GM12865 (cell line): Measurements from ENCODE around the gene ZMYM2.
"Not testable (repeated sequence)": the region's sequence is repeated elsewhere in the genome, so short reads cannot be mapped to it uniquely, and the experiment has no call there.

ENCODE experiments used
- DNase-seq: peaks from one replicate; pipeline ENCODE4 v3.0.0; 2010; ENCODE audit warnings: low read depth
- H3K4me3 ChIP-seq: 2 replicates; pipeline ENCODE4 v1.5.1; 2011; ENCODE audit warnings: mild to moderate bottlenecking, low read depth, low read length, control low read depth
- TF ChIP-seq, protein P1 (sequence below): IDR thresholded peaks from 2 replicates; pipeline ENCODE4 v1.5.1; 2011; ENCODE audit warnings: low read length, control low read depth, low read depth, inconsistent platforms; ENCODE audit not compliant: insufficient read depth; ENCODE audit errors: missing control alignments

ZMYM2 gene

DNA sequence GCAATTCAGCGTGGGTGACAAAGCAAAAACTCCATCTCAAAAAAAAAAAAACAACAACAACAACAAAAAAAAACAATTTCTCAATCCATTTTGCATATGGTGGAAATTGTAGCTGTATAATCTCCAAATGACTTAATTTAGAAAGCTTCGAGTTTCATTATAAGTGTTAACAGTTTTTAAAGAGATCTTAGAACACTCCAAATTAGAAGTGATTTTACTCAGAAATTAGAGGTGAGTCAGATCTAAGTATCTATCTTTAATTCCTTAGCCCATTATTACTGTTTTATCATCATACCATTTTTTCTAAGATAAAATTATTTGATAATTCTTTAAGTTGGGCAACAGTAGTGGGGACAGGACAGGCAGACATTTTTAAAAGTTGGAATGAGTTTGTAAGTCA lies 60.5 kb downstream of the ZMYM2 start:
- H3K4me3 ChIP-seq: no peak overlapping the region
- TF ChIP-seq, protein P1, sequence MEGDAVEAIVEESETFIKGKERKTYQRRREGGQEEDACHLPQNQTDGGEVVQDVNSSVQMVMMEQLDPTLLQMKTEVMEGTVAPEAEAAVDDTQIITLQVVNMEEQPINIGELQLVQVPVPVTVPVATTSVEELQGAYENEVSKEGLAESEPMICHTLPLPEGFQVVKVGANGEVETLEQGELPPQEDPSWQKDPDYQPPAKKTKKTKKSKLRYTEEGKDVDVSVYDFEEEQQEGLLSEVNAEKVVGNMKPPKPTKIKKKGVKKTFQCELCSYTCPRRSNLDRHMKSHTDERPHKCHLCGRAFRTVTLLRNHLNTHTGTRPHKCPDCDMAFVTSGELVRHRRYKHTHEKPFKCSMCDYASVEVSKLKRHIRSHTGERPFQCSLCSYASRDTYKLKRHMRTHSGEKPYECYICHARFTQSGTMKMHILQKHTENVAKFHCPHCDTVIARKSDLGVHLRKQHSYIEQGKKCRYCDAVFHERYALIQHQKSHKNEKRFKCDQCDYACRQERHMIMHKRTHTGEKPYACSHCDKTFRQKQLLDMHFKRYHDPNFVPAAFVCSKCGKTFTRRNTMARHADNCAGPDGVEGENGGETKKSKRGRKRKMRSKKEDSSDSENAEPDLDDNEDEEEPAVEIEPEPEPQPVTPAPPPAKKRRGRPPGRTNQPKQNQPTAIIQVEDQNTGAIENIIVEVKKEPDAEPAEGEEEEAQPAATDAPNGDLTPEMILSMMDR: no peak
- peak; percentile 28 for DNase-seq

GRCh38 chr13:20024702-20025101 lies 66.2 kb downstream of the ZMYM2 start:
- no peak for DNase-seq
- no peak overlapping the region for H3K4me3 ChIP-seq
- TF ChIP-seq, protein P1: no peak

GRCh38 chr13:20028953-20029352 lies 70.4 kb downstream of the ZMYM2 start:
- DNase-seq: no peak
- TF ChIP-seq, protein P1: no peak

DNA sequence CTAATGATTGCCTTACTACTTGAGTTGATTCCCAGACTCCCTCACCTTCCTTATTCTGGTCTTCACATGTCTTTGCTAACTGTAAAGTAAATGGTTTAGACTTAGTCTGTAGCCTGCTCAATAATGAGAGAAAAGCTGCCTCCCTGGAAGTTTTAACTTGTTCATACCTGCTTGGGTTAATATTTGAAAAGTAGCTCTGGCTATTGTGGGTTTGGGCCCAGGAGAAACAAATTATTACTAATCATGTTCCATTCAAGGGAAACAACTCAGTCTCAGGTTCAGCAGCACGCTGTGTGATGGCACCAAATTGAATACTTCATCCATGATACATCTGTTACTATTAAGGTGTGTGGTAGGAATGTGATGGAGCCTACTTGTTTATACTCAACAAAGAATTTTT lies 75.0 kb downstream of the ZMYM2 start:
- no peak for DNase-seq
- TF ChIP-seq, protein P1: no peak
- no peak overlapping the region for H3K4me3 ChIP-seq

More at GRCh38 chr13:20028953-20029352, 70.4 kb downstream of the ZMYM2 start:
- H3K4me3 ChIP-seq: no peak overlapping the region

DNA sequence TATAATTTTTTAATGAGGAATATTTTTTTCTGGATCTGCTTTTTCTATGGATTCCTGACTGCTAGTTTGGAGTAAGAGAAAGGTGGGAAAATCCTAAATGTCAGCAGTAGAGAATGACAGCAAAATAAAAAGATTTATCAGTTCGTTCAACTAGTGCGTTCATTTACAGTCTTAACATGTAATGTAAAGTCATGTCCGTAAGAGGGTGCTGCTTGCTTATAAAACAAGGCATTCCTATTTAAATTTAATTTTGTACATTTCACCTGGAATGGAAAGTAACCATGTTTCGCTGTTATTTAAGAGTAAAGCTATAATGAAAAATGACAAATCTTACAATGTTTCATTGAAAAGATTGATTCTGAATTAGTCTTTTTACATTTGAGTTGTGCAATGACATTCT lies 76.6 kb downstream of the ZMYM2 start:
- TF ChIP-seq, protein P1: no peak
- no peak for DNase-seq

DNA sequence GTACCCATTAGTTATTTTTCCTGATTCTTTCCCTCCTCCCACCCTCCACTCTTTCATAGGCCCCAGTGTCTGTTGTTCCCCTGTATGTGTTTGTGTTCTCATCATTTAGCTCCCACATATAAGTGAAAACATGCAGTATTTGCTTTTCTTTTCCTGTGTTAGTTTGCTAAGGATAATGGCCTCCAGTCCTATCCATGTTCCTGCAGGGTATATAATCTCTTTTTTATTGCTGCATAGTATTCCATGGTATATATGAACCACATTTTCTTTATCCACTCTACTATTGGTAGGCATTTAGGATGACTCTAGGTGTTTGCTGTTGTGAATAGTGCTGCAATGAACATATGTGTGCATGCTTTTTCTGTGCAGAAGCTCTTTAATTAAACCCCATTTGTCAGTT lies 79.4 kb downstream of the ZMYM2 start:
- no peak for DNase-seq
- H3K4me3 ChIP-seq: no peak overlapping the region
- TF ChIP-seq, protein P1: no peak

More for the DNA sequence above, 76.6 kb downstream of the ZMYM2 start:
- H3K4me3 ChIP-seq: no peak overlapping the region

- DNase-seq, H3K4me3 ChIP-seq: not testable (repeated sequence)
Measured at GRCh38 chr13:20042603-20043002, 84.1 kb downstream of the ZMYM2 start.
